ENCODE results near the gene RASA3. TPM values are rescaled to one million over a fixed set of nuclear protein-coding genes. Genes with fewer than 3 reads are reported as not detected.

RASA3 gene
- total and polyA plus RNA-seq, 2 of the 8 experiments (the other 6 are each of a cell fraction or from before 2014, with no cell fraction given): 7.5 to 21.9 TPM

GRCh38 chr13:114155926-114156883 lies 23.8 kb upstream of the RASA3 start:
- Histone ChIP-seq H4K20me1 (replicated peaks in 1 of 2; ENCODE audit: control insufficient read depth in 1 of 2, insufficient read depth in 2 of 2, low read length in 2 of 2) (no peaks in the 10 kb centered on the region), H2AK5ac (ENCODE audit: low read depth, low read length) (no peak overlapping the region), H3K79me1 (ENCODE audit: low read depth, low read length) (no peaks in the 10 kb centered on the region), H3K79me2 (ENCODE audit: control insufficient read depth in 1 of 2, insufficient read depth in 2 of 2, low read length in 2 of 2) (no peaks in the 10 kb centered on the region), H3K4me1 (replicated peaks in 1 of 4; ENCODE audit: control insufficient read depth in 3 of 4, insufficient read depth in 4 of 4, low read length in 3 of 4) (no peaks in the 10 kb centered on the region; a peak in 1 of 7 replicates), H3K18ac (ENCODE audit: extremely low read depth, low read length) (no peak overlapping the region), H3K36me3 (ENCODE audit: control insufficient read depth in 2 of 4, insufficient read depth in 4 of 4, low read length in 3 of 4) (no peaks in the 10 kb centered on the region), H4K5ac (ENCODE audit: insufficient read length, low read depth, low read length) (no peak overlapping the region), H2BK120ac (replicated peaks; ENCODE audit: low read depth, low read length) (no peak overlapping the region), H3K9ac (replicated peaks in 1 of 4; ENCODE audit: extremely low read depth in 1 of 4, low read depth in 3 of 4, low read length in 3 of 4) (no peak overlapping the region), H3K4me3 (ENCODE audit: extremely low read depth in 1 of 4, insufficient read depth in 2 of 4, low read depth in 3 of 4, low read length in 4 of 4) (no peak overlapping the region), H2BK20ac (ENCODE audit: low read length) (no peak overlapping the region), H2AFZ (ENCODE audit: low read length) (no peak overlapping the region), H3K27ac (ENCODE audit: low read depth, low read length) (no peak overlapping the region), H3K23ac (ENCODE audit: insufficient read length) (no peak overlapping the region), H2BK12ac (ENCODE audit: low read depth, low read length) (no peak overlapping the region), H2BK15ac (ENCODE audit: low read length) (no peak overlapping the region), H3K4me2 (ENCODE audit: insufficient read depth in 1 of 2, low read depth in 2 of 2, low read length in 2 of 2) (no peak overlapping the region), H3K14ac (ENCODE audit: insufficient read length) (no peak overlapping the region), H2BK5ac (ENCODE audit: low read depth, low read length) (no peak overlapping the region), H4K8ac (ENCODE audit: extremely low read depth, insufficient read depth, low read length) (no peak overlapping the region), H4K91ac (replicated peaks; ENCODE audit: insufficient read length, low read length) (no peak overlapping the region), H3K27me3 (replicated peaks in 1 of 4; ENCODE audit: control insufficient read depth in 3 of 4, extremely low read depth in 1 of 4, insufficient read depth in 3 of 4, low read length in 3 of 4) (no peaks in the 10 kb centered on the region; a peak in 1 of 7 replicates), H3K56ac (replicated peaks; ENCODE audit: insufficient read length, low read depth, low read length) (no peak overlapping the region), H3K23me2 (ENCODE audit: low read depth, low read length) (peaks cover 6% of the 10 kb centered on the region; the same call in 1 of the 2 replicates), H3K9me3 (ENCODE audit: insufficient read depth in 2 of 2, low read depth in 1 of 2, low read length in 1 of 2) (no peaks in the 10 kb centered on the region), H3K4ac (replicated peaks; ENCODE audit: insufficient read length, low read depth, low read length) (no peak overlapping the region)
- TF ChIP-seq CBX5 (IDR thresholded peaks at IDR 0.05; ENCODE audit: low read depth, low read length) (no peak), ASH2L (IDR thresholded peaks at IDR 0.05; ENCODE audit: low read length) (no peak), CTCF (IDR thresholded peaks at IDR 0.05; ENCODE audit: control extremely low read depth in 1 of 3, insufficient read depth in 1 of 3, low read depth in 1 of 3, low read length in 3 of 3) (no peak), FOSL1 (IDR thresholded peaks at IDR 0.05; ENCODE audit: insufficient read depth, low read depth, low read length) (no peak), SIN3A (conservative IDR thresholded peaks at IDR 0.05 in 1 of 2, IDR thresholded peaks at IDR 0.05 in 1 of 2; ENCODE audit: low read depth in 1 of 2, low read length in 2 of 2) (no peak), GTF2F1 (IDR thresholded peaks at IDR 0.05; ENCODE audit: borderline replicate concordance, low read depth, low read length) (no peak), POLR2A (IDR thresholded peaks at IDR 0.05; ENCODE audit: control extremely low read depth in 1 of 2, low read depth in 2 of 2, low read length in 2 of 2) (no peak), TAF7 (optimal IDR thresholded peaks at IDR 0.05; ENCODE audit: borderline replicate concordance, low read depth, low read length) (no peak)
- ChIA-PET POLR2A (ENCODE audit: partially characterized antibody) (no interaction called here), CTCF (ENCODE audit: partially characterized antibody) (interaction anchor here (1.4 kb wide), 1 partner anchor 11 kb away, joined by 4 read pairs; no protein-coding TSS in a partner anchor)
- WGBS, 2 experiments (ENCODE audit: extremely low coverage in 1 of 2, insufficient coverage in 1 of 2, insufficient read length in 1 of 2, insufficient replicate concordance in 2 of 2, low coverage in 1 of 2, low lambda C conversion rate in 2 of 2, missing lambda C conversion rate in 1 of 2): 77% methylated on average over 7 of the region's 19 CpGs; no CpG with 5 or more reads in 1 of the 2 experiments
- DNase-seq (ENCODE audit: low read depth in 1 of 2, low spot score in 2 of 2) (no peak), FAIRE-seq (no peak)
